Kidney glomerular epithelial cell (primary cell): ENCODE results near the gene CSN3.
"Not testable (repeated sequence)": the region's sequence is repeated elsewhere in the genome, so short reads cannot be mapped to it uniquely, and the experiment has no call there.

ENCODE experiments used
- DNase-seq: peaks from one replicate; lab custom pipeline; 2025; lab: John Stamatoyannopoulos, UW

CSN3 gene, protein sequence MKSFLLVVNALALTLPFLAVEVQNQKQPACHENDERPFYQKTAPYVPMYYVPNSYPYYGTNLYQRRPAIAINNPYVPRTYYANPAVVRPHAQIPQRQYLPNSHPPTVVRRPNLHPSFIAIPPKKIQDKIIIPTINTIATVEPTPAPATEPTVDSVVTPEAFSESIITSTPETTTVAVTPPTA

DNA sequence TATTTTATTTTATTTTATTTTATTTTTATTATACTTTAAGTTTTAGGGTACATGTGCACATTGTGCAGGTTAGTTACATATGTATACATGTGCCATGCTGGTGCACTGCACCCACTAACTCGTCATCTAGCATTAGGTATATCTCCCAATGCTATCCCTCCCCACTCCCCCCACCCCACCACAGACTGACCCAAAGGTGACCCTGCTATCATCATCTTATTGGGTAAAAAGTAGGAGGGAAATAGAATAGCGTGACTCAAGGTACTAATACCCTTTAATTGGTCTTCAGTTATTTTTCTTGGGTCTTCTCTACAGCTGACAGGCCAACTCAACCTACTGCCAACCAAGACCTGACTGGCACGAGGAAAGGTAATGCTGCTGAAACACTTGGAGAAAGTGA, at the start of gene CSN3:
CSN3 (plus strand) TSS at position 301 of the 400 bp plus-strand sequence. CDS start 2,223 bp downstream, outside the sequence.
- not testable (repeated sequence) for DNase-seq

DNA sequence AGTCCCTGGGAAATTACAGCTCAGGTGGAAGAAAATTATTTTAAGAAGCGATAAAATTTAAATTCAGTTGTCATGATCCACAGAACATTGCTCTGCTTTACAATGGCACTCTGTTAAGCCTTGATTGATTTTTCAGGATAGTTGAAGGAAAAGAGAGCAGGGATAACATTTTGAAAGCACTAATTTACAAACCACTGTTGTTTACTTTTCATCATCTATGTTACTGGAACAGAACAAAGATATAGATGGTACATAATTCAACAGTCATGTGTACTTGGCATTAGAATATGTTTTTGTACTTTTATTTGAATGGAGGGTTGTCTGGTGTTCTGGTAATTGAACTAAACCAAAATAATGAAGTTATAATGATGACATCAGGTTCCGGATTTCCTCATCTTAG, 49.5 kb upstream of the CSN3 start:
- DNase-seq = no peak

DNA sequence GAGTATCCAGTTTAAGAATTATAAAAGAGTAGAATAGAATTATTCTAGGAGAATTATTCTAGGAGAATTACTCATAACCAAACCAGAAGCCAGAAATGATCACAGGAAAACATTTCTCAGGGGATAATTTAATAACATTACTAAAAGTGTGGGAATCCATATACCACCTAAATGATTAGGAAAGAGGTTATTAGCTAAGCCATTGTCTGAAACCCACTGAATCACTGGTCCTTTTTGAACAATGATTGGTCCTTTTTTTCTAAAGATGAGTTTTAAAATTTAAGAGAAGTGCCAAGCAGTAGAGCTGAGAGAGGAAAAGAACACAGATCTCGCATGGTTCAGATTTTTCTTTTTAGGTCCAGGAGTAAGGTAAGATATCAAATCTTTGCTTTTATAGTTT, 47.0 kb upstream of the CSN3 start, which contains the start of gene ODAM:
ODAM (plus strand) TSS at position 301 of the 400 bp plus-strand sequence. CDS start 819 bp downstream, outside the sequence.
- DNase-seq = no peak

DNA sequence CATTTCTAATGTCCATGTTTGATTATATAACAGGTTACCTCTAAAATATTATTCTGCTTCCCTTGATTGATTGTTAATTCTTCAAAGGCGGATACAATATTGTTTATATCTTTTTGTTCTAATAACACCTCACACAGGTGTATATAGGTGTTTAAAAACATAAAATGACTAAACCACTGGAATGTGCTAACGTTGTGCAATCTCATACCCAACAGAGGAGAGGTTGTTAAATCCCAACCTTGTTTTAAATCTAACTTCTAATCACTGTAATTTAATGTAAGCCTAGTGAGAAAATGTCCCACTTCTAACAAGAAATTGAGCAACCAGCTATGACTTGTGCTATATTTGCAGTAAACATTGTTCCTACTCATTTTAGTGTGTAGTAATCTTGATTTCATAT, 45.5 kb upstream of the CSN3 start:
- DNase-seq = no peak

DNA sequence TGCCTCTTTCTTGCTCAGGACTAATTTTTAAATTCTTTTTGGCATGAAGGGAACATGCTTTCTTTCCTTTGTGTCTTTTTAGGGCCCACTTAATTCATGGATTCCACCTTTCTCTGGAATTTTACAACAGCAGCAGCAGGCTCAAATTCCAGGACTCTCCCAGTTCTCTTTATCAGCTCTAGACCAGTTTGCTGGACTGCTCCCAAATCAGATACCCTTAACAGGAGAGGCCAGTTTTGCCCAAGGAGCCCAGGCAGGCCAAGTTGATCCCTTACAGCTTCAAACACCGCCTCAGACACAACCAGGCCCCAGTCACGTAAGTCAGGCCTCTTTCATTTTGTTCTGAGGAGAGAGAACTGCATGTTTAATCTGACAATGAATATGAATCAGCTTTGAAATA, 44.6 kb upstream of the CSN3 start:
- DNase-seq = no peak

DNA sequence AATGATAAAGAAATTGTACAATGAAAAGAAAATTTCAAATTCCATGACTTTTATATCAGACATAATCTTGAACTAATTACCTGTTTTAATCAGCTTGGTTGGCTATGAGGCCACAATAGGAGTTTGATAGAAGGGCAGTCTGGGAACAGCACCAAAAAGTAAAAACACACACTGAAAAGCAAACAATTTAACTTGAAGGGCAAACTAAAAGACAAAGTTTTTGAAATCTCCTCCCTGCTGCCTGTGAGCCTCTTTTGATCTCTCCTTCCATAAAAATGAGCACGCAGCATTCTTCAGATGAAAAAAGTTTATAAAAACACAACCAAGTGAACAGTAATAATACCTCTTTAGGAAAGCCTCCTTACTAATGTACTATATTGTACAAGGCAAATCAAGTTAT, 38.8 kb upstream of the CSN3 start:
- no peak for DNase-seq

DNA sequence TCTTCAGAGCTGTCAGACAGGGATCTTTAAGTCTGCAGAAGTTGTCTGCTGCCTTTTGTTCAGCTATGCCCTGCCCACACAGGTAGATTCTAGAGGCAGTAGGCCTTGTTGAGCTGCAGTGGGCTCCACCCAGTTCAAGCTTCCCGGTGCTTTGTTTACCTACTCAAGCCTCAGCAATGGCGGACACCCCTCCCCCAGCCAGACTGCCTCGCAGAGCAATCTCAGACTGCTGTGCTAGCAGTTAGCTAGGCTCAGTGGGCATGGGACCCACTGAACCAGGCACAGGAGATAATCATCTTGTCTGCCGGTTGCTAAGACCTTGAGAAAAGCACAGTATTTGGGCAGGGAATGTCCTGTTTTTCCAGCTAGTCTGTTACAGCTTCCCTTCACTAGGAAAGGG, 29.6 kb upstream of the CSN3 start:
- DNase-seq = not testable (repeated sequence)

DNA sequence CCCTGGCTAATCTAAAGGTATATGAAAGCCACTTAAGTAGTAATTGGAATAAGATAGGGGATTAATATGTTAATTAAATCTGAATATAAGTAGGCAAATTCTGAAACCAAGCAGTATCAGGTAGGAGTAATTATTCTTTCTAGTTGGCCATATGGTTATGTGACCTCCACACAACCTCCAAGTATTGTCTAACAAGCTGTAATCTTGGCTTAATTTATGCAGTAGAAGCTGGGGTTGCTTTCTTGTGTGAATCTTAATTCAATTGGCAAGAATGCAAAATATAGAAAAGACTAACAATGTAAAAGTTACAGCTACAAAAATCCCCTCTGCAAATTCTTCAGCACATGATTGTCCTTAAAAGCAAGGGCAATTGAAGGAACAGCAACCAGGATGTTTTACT, 26.3 kb upstream of the CSN3 start:
- DNase-seq = not testable (repeated sequence)

DNA sequence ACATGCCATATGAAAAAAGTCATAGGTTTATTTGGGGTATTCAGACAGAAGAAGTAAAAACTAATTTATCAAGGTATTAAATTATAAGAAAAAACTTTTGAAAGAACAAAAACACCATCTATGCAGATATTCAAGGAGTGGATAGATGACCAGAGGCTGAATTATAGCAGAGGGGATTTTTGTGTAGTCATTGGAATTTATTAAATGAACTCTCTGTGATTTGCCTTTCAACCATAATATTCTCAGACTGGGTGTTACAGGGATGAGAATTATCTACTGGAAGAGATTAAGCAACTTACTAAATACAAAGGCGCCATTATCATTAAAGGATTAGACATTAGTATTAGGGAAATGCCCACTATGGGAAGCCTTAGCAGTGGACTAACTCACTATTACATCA, 25.8 kb upstream of the CSN3 start:
- not testable (repeated sequence) for DNase-seq

DNA sequence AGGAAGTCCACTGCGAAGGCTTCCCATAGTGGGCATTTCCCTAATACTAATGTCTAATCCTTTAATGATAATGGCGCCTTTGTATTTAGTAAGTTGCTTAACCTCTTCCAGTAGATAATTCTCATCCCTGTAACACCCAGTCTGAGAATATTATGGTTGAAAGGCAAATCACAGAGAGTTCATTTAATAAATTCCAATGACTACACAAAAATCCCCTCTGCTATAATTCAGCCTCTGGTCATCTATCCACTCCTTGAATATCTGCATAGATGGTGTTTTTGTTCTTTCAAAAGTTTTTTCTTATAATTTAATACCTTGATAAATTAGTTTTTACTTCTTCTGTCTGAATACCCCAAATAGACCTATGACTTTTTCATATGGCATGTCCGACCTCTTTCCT, 21.0 kb upstream of the CSN3 start:
- DNase-seq = not testable (repeated sequence)

DNA sequence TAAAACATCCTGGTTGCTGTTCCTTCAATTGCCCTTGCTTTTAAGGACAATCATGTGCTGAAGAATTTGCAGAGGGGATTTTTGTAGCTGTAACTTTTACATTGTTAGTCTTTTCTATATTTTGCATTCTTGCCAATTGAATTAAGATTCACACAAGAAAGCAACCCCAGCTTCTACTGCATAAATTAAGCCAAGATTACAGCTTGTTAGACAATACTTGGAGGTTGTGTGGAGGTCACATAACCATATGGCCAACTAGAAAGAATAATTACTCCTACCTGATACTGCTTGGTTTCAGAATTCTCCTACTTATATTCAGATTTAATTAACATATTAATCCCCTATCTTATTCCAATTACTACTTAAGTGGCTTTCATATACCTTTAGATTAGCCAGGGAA, 20.6 kb upstream of the CSN3 start:
- DNase-seq = not testable (repeated sequence)

DNA sequence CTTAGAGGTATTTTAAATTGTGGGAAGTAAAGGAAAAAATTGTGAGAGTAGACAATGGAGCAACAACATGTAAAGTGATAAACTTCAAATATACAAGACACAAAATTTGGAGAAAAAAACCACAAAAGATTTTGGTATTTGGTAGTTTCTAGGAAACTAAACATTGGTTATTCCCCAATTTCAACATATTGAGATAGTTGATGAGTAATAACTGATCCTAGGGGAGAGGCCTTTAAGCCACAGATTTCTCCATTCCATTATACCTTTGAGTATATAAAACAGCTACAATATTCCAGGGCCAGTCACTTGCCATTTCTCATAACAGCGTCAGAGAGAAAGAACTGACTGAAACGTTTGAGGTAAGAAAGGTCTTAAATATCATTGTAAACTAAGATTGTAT, 16.6 kb upstream of the CSN3 start, which contains the start of gene FDCSP:
FDCSP (plus strand) TSS at position 301 of the 400 bp plus-strand sequence. CDS start 5,071 bp downstream, outside the sequence.
- DNase-seq = no peak

DNA sequence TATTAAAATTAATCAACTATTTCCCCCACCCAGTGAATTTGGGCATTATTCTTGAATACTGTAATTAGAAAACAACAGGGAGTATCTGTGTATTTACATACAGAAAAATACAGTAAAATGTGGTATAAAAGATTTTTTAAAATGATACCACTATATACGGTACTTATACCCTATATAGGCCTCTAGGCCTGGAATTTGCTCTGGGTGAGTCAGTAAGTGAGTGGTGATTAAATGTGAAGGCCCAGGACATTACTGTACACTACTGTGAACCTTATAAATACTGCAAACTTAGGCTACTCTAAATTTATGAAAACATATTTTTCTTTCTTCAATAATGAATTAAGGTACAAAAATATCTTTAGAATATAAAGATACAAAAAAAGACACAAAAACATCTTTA, 6.3 kb upstream of the CSN3 start:
- DNase-seq = no peak

DNA sequence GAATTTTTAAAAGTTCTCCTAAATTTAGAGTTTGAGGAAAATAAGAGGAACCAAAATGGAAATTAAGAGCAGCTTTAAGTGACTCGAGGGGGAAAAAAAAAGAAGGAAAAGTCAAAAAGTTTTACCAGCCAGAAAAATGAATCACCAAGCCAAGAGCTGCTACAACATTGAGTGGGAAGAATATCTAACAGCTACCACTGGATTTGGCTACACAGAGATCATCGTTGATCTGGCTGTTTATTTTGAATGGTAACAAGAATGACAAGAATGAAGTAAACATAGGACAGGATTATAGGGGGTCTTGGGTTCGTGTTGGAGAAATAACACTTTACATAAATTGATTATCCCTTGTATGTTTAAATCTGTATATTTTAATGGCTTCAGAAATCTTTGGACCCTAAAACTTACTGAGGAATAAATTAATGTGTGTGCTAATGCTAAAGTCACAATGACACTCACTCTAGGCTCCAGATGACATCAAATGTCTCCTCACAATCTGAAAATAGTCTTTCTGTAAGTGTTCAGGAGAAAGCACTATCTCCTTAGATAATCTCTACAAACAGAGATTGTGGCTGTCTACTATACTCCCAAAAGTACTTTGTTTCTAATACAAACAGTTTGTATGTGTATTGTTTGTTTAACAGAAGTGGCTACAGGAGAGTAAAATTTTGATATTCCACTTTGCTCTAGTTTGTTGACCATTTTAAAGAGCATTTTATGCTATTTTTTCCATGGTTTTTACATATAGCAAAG, 3.1 kb upstream of the CSN3 start:
- no peak for DNase-seq

DNA sequence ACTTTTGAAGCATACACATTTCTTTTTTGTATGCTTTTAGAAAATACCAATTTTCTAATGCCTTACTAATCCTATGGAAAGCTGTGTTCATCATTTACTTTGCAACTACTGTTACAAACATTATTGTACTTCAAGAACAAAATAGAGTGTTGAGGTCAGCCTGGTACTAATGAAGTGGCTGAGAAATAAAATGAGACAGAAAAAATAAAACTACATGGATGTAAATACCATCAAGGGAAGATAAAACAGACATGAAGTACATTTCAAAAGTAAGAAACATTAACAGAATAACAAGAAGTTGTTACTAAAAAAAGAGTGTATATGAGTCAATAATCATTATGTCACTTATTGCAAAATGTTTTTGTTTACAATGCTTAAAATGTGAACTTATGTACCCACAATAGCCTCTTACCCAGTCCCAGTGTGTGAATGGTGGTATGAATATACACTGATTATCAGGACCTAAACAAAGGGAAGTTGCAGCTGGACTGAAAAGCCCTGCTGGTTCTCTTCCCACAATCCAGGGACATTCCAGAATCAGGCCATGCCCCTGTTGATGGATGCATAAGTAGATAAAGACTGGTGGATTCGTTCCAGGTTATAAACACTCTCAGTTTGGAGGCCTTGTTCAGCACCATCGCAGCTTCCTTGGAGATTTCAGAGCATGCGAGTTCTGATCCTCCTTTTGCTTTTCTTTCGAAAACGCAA, 2.4 kb upstream of the CSN3 start:
- no peak for DNase-seq

DNA sequence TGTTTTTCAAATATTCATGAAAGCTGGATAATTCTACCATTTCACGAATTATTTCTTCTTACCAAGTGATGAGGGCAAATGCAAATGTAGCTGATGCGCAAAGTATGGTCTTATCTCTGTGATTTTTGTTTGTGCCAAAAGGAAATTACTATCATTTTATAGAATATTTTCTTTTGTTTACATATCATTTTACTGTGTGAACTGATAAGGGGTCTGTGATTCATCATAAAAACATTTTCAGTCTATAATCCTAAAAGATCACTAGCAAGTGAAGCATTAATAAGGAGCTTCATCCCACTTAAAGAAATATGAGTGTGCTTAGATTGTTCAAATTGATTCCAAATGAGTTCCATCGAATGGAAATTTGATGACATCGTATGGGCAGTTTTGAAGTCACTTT, 694 bp downstream of the CSN3 start:
- DNase-seq = no peak

DNA sequence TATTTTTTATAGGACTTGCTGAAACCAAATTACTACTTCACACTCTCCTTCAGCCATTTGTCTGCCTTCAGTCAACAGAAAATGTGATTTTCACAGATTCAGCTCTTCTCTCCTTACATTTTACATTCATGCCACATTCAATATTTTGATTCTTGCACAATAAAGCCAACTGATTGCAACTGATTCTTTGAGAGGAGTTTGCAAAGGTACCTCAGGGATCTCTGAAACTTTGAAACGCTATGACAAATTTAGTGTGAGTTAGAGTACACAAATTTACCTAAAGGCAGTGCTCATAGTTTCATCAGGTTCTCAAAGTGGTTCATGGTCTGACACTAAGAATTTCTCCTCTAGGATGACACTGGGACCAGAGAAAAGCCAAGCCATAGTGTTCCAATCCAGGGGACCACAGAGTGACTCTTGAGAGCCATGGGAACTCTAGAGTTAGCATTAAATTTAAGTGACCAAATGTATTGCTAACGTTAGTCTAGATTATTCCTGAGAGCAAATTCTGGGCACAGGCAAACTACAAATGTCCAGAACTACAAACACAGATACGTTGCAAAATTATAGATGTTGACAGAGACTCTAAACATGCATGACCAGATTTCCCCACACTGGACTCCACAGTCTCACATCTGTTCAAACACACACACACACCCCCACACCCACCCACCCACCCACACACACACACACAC, 9.0 kb downstream of the CSN3 start:
- no peak for DNase-seq

DNA sequence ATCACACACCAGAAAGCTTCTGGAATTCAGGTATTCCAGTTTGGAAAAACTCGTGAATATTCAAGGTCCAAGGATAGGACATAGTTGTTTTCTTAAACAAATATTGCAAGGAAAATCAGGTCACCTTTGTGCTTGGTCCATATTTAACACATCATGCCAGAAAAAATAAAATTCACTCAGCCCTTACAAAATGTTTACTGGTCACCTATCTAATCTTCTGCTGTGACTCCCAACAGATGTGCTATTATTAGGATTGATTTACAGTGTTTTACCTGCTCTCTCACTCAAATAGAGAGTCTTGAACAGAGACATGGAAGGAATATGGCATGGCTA, 9.5 kb downstream of the CSN3 start:
- DNase-seq = no peak

DNA sequence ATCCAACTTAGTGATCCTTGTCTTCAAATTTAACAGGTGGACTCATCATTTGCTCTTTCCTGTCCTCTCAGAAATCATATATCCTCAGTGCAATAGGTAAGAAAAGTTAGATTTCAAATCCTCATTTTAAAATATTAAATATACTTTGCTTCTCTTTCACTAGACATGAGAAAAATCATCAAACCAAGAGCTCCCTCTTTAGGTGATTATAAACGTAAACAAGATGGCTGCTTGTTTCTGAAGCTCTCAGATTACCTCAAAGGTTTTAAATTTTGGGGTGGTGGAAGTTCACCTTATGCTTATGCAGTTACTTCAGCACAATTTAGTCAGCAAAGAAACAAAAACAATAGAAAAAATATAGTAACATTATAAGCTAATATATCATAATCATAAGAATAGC, 27.3 kb downstream of the CSN3 start:
- DNase-seq = no peak

DNA sequence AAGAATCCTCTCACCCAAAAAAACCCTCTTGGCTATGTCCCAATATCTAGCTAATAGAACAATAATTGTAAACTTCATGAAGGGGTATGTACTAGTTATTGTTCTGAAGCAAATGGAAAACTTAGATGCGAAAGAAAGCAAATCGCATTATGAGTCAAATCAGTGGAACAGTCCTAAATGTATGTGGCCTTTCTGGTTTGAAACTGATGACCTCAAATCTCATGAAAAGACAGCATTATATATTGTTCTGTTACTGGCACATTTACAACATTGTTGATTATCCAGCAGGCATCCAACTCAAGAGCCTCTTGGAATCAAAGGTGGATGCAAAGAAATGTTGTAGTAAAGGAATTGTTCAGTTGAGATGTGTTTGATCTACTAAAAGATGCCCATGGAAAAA, 34.7 kb downstream of the CSN3 start:
- DNase-seq = no peak

DNA sequence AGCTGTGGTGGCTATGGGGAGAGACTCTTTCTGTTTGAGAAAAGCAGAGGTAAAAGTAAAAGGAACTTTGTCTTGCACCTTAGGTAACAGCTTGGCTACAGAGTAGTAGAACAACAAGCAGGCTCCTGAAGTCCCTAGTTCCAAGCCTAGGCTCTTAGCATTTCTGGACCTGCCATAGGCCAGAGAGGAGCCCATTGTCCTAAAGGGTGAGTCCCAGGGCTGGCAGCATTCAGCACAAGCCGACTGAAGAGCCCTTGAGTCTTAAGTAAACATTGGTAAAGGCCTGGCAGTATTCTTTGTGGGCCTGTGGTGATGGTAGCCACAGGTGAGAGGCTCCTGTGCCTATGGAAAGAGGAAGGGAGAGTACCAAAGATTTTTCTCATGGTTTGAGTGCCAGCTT, 38.2 kb downstream of the CSN3 start:
- DNase-seq = no peak

DNA sequence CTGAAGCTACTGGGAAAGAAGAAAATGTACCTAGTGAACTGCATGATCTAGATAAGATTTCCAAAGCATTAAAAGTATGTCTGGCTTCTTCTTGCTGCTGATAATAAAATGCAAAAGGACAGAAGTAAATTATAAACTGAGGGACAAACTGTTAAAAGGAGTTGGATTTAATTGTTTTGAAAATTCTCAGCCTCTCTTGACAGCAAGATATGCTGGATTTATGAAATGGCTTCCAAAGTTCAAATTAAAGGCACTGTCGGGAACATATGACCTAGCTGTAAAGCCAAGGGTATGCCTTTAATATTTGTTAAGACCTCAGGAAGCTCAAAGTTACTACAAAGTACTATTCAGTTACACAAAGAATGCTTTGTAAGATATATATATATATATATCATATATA, 46.3 kb downstream of the CSN3 start:
- no peak for DNase-seq

DNA sequence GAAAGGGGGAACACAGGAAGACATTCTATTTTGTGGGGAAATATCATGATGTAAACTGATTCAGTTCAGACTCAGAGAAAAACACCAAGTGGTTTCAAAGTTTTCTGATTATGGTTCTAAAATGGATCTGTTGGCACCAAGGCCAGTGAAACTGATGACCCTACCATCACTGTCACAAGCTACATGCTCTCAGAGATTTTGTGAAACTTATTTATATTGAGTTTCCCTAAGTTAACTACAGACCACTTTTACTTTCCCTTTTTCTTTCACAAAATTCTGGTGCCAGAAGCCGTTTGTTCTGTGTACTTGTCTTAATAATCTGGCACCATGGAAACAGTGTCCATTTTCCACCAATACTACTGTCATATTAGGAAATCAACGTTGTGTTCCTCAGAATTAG, 48.9 kb downstream of the CSN3 start:
- DNase-seq = no peak
